HCT116 (cell line): Measurements from ENCODE around the gene ESRP2. TPM values are rescaled to one million over a fixed set of nuclear protein-coding genes. Genes with fewer than 3 reads are reported as not detected.

Experiments
- ATAC-seq: fragments of 200-7000 bp; cut with Tn5 transposase; 2 replicates; pipeline ENCODE4 v1.9.1; 2020; ENCODE audit warnings: mild to moderate bottlenecking, moderate library complexity
- BruUV-seq: library from RNA; stranded (reverse); fragments of 400-500 nt; replicated peaks from 2 replicates; lab custom pipeline; 2021; lab: Mats Ljungman, UMichigan
- CTCF ChIA-PET: fragments of 300-600 bp; sonication (Branson Sonifier 250); formaldehyde crosslinking; loops from one replicate; lab custom pipeline; 2021; ENCODE audit warnings: antibody characterized with exemption; lab: Charles Lee
- POLR2A ChIA-PET: fragments of 300-600, 350-600 bp; sonication (Branson Sonifier 250); formaldehyde crosslinking; loops from one replicate; lab custom pipeline; 2021; ENCODE audit warnings: antibody characterized with exemption; lab: Charles Lee
- RAD21 ChIA-PET, 2 experiments: fragments of 300-600 bp; sonication (Branson Sonifier 250); formaldehyde crosslinking; loops; one replicate each; lab custom pipeline; 2023; ENCODE audit warnings: low total read pairs in 2 of 2; ENCODE audit not compliant: uncharacterized antibody in 2 of 2, unreplicated experiment in 2 of 2, low non-redundant PET in 1 of 2; lab: Charles Lee
- DNase-seq: peaks from one replicate; pipeline ENCODE4 v3.0.0-alpha.2; 2010; ENCODE audit warnings: low read depth, low spot score
- H2AFZ ChIP-seq: fragments of 200-600 bp; shearing (Covaris generic), sonication (generic); 2 replicates; pipeline ENCODE4 v1.6.1; 2017; ENCODE audit warnings: low read depth, mixed run types, mixed read lengths, antibody characterized with exemption, low read length; ENCODE audit not compliant: poor library complexity, severe bottlenecking
- H3K27ac ChIP-seq: 2 replicates; pipeline ENCODE4 v1.5.1; 2012; ENCODE audit warnings: low read depth, low read length
- H3K27me3 ChIP-seq: fragments of 200-600 bp; sonication (generic); 2 replicates; pipeline ENCODE4 v1.6.1; 2016; ENCODE audit warnings: mixed run types, low read length, mixed read lengths; ENCODE audit not compliant: insufficient read depth
- H3K36me3 ChIP-seq, 2 experiments: fragments of 200-500 bp in 1 of 2; fragments of 200-600 bp in 1 of 2; sonication (Bioruptor generic) in 1 of 2; sonication (generic) in 1 of 2; 2 replicates each; pipeline versions ENCODE4 v1.5.1 to v1.6.1; 2014 to 2016; ENCODE audit warnings: low read length in 2 of 2, inconsistent platforms in 1 of 2, mixed read lengths in 1 of 2, mixed run types in 1 of 2; ENCODE audit not compliant: insufficient read depth in 2 of 2, control insufficient read depth in 1 of 2
- H3K4me1 ChIP-seq, 2 experiments: fragments of 200-600 bp in 1 of 2; sonication (generic) in 1 of 2; 2 replicates each; pipeline versions ENCODE4 v1.5.1 to v1.6.1; 2012 to 2017; ENCODE audit warnings: low read length in 2 of 2, inconsistent platforms in 1 of 2, mild to moderate bottlenecking in 1 of 2, mixed read lengths in 1 of 2, mixed run types in 1 of 2, moderate library complexity in 1 of 2; ENCODE audit not compliant: insufficient read depth in 2 of 2, control insufficient read depth in 1 of 2
- H3K4me2 ChIP-seq: fragments of 200-600 bp; sonication (generic); 2 replicates; pipeline ENCODE4 v1.6.1; 2017; ENCODE audit warnings: mixed run types, low read length, mixed read lengths
- H3K4me3 ChIP-seq, 2 experiments: fragments of 200-600 bp in 1 of 2; sonication (generic) in 1 of 2; replicated peaks in 1 of 2; 2 replicates each; pipeline ENCODE4 v1.5.1; 2011 to 2016; ENCODE audit warnings: low read length in 2 of 2, control low read depth in 1 of 2, low read depth in 1 of 2, mild to moderate bottlenecking in 1 of 2, mixed read lengths in 1 of 2, mixed run types in 1 of 2
- H3K79me2 ChIP-seq: fragments of 200-600 bp; sonication (generic); 2 replicates; pipeline ENCODE4 v1.6.1; 2017; ENCODE audit warnings: mild to moderate bottlenecking, mixed run types, low read length, moderate library complexity, mixed read lengths; ENCODE audit not compliant: insufficient read depth
- H3K9ac ChIP-seq: fragments of 200-600 bp; sonication (generic); 2 replicates; pipeline ENCODE4 v1.6.1; 2016; ENCODE audit warnings: low read length, mixed read lengths
- H3K9me2 ChIP-seq: fragments of 200-600 bp; sonication (generic), shearing (Covaris generic); 2 replicates; pipeline ENCODE4 v1.6.1; 2017; ENCODE audit warnings: mixed run types, mild to moderate bottlenecking, moderate library complexity; ENCODE audit not compliant: insufficient read depth
- H3K9me3 ChIP-seq, 2 experiments: fragments of 200-500 bp in 1 of 2; fragments of 200-600 bp in 1 of 2; sonication (Bioruptor generic) in 1 of 2; sonication (generic) in 1 of 2; 2 replicates each; pipeline ENCODE4 v1.6.1; 2014 to 2017; ENCODE audit warnings: low read length in 2 of 2, mixed read lengths in 2 of 2, inconsistent platforms in 1 of 2, low read depth in 1 of 2, mild to moderate bottlenecking in 1 of 2, mixed run types in 1 of 2, moderate library complexity in 1 of 2; ENCODE audit not compliant: control insufficient read depth in 1 of 2, insufficient read depth in 1 of 2
- H4K20me1 ChIP-seq: fragments of 200-600 bp; sonication (generic), shearing (Covaris generic); 2 replicates; pipeline ENCODE4 v1.6.1; 2017; ENCODE audit warnings: mixed run types, mild to moderate bottlenecking, moderate library complexity; ENCODE audit not compliant: insufficient read depth
- CBX3 ChIP-seq: IDR thresholded peaks from 2 replicates; pipeline ENCODE4 v1.6.1; 2012; ENCODE audit warnings: low read depth
- CEBPB ChIP-seq: IDR thresholded peaks from 2 replicates; pipeline ENCODE4 v1.6.1; 2012; ENCODE audit warnings: low read depth
- EGR1 ChIP-seq: IDR thresholded peaks from 2 replicates; pipeline ENCODE4 v1.6.1; 2012; ENCODE audit warnings: low read depth
- ELF1 ChIP-seq: IDR thresholded peaks from 2 replicates; pipeline ENCODE4 v1.6.1; 2012; ENCODE audit warnings: low read depth, borderline replicate concordance
- EZH2 ChIP-seq: fragments of 200-600 bp; sonication (generic); IDR thresholded peaks from 2 replicates; pipeline ENCODE4 v1.6.1; 2017; ENCODE audit warnings: antibody characterized with exemption, mixed run types
- JUND ChIP-seq: IDR thresholded peaks from 2 replicates; pipeline ENCODE4 v1.6.1; 2012
- RAD21 ChIP-seq: IDR thresholded peaks from 2 replicates; pipeline ENCODE4 v1.6.1; 2012; ENCODE audit warnings: low read depth, mild to moderate bottlenecking
- TCF7L2 ChIP-seq: IDR thresholded peaks from 2 replicates; pipeline ENCODE4 v1.7.0; 2011; ENCODE audit warnings: borderline replicate concordance, inconsistent platforms; ENCODE audit not compliant: insufficient read depth, insufficient read length; ENCODE audit errors: extremely low read depth
- ZNF274 ChIP-seq: fragments of 200-500 bp; sonication (Bioruptor generic); IDR thresholded peaks from 2 replicates; pipeline ENCODE4 v1.6.1; 2014; ENCODE audit warnings: mild to moderate bottlenecking, low read depth, low read length, inconsistent platforms
- intact Hi-C: fragments of 100-400 bp; cut with micrococcal nuclease; formaldehyde crosslinking; loops from 2 replicates; pipeline ENCODE4 v1.10.0; 2022
- total RNA-seq: library from RNA; stranded (reverse); gene quantifications from one replicate; pipeline ENCODE4 v1.2.1, GENCODE V29; 2021; ENCODE audit not compliant: unreplicated experiment
- TF ChIP-seq, protein P1 (sequence below): IDR thresholded peaks from 2 replicates; pipeline ENCODE4 v1.6.1; 2012; ENCODE audit warnings: low read depth

ESRP2 gene
- total RNA-seq, 1 experiment from 2014 or later: 42.5 TPM

GRCh38 chr16:68249371-68249770, 13.4 kb upstream of the ESRP2 start:
- TF ChIP-seq ZNF274 (no peak), RAD21 (no peak), ELF1 (no peak), EGR1 (no peak), EZH2 (no peak), JUND (no peak), CBX3 (no peak), CEBPB (no peak), TCF7L2 (no peak)
- TF ChIP-seq, protein P1, sequence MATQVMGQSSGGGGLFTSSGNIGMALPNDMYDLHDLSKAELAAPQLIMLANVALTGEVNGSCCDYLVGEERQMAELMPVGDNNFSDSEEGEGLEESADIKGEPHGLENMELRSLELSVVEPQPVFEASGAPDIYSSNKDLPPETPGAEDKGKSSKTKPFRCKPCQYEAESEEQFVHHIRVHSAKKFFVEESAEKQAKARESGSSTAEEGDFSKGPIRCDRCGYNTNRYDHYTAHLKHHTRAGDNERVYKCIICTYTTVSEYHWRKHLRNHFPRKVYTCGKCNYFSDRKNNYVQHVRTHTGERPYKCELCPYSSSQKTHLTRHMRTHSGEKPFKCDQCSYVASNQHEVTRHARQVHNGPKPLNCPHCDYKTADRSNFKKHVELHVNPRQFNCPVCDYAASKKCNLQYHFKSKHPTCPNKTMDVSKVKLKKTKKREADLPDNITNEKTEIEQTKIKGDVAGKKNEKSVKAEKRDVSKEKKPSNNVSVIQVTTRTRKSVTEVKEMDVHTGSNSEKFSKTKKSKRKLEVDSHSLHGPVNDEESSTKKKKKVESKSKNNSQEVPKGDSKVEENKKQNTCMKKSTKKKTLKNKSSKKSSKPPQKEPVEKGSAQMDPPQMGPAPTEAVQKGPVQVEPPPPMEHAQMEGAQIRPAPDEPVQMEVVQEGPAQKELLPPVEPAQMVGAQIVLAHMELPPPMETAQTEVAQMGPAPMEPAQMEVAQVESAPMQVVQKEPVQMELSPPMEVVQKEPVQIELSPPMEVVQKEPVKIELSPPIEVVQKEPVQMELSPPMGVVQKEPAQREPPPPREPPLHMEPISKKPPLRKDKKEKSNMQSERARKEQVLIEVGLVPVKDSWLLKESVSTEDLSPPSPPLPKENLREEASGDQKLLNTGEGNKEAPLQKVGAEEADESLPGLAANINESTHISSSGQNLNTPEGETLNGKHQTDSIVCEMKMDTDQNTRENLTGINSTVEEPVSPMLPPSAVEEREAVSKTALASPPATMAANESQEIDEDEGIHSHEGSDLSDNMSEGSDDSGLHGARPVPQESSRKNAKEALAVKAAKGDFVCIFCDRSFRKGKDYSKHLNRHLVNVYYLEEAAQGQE: no peak
- no peak overlapping the region for H3K9ac ChIP-seq
- no TSS peak for BruUV-seq
- no peaks in the 10 kb centered on the region for H3K9me3 ChIP-seq
- no peak overlapping the region for H3K4me3 ChIP-seq
- H3K4me1 ChIP-seq: peaks cover 5 to 19% of the 10 kb centered on the region in 2 experiments; a peak in 3 of 4 replicates
- ATAC-seq (no peak), DNase-seq (no peak)
- no peaks in the 10 kb centered on the region for H3K9me2 ChIP-seq
- peaks cover 10% of the 10 kb centered on the region; the same call in 1 of the 2 replicates for H3K79me2 ChIP-seq
- ChIA-PET POLR2A (no interaction called here), RAD21 (no interaction called here), CTCF (no interaction called here)
- H3K36me3 ChIP-seq: peaks cover 0 to 2% of the 10 kb centered on the region in 2 experiments; a peak in 2 of 4 replicates
- no peaks in the 10 kb centered on the region for H3K27me3 ChIP-seq
- no peak overlapping the region for H3K4me2 ChIP-seq
- no peak overlapping the region for H3K27ac ChIP-seq
- intact Hi-C loops: no loop called here
- H4K20me1 ChIP-seq: no peaks in the 10 kb centered on the region
- no peak overlapping the region for H2AFZ ChIP-seq
